ENCODE measurements around the gene SDR42E2. TPM values are rescaled to one million over a fixed set of nuclear protein-coding genes. Genes with fewer than 3 reads are reported as not detected.

The SDR42E2 gene
- polyA plus RNA-seq, 1 of the 3 experiments (the other 2 are of a cell fraction): not detected

DNA sequence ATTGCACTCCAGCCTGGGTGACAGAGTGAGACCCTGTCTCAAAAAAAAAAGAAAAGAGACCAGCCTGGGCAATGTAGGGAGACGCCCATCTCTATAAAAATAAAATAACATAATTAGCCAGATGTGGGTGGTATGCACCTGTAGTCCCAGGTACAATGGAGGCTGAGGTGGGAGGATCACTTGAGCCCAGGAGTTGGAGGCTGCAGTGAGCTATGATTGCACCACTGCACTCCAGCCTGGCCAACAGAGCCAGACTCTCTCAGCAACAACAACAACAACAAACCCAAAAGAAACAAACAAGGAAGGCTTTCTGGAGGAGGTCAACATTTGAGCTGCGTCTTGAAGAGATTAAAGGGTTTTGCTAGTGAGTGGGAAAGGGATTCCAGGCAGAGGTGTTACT lies 52.1 kb downstream of the SDR42E2 start:
- no peak for DNase-seq
- TF ChIP-seq FOSL2 (IDR thresholded peaks at IDR 0.05; ENCODE audit: borderline replicate concordance, low read depth) (no peak), ELF1 (IDR thresholded peaks at IDR 0.05) (no peak), EZH2phosphoT487 (IDR thresholded peaks at IDR 0.05; ENCODE audit: borderline replicate concordance, low read depth) (no peak), NRF1 (IDR thresholded peaks at IDR 0.05; ENCODE audit: low read depth, low read length) (no peak), RXRA (IDR thresholded peaks at IDR 0.05; ENCODE audit: borderline replicate concordance, low read depth) (no peak), RFX5 (IDR thresholded peaks at IDR 0.05; ENCODE audit: low read length) (no peak)
- TF ChIP-seq, protein P1, sequence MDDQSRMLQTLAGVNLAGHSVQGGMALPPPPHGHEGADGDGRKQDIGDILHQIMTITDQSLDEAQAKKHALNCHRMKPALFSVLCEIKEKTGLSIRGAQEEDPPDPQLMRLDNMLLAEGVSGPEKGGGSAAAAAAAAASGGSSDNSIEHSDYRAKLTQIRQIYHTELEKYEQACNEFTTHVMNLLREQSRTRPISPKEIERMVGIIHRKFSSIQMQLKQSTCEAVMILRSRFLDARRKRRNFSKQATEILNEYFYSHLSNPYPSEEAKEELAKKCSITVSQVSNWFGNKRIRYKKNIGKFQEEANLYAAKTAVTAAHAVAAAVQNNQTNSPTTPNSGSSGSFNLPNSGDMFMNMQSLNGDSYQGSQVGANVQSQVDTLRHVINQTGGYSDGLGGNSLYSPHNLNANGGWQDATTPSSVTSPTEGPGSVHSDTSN (IDR thresholded peaks at IDR 0.05): no peak
- TF ChIP-seq, protein P2, sequence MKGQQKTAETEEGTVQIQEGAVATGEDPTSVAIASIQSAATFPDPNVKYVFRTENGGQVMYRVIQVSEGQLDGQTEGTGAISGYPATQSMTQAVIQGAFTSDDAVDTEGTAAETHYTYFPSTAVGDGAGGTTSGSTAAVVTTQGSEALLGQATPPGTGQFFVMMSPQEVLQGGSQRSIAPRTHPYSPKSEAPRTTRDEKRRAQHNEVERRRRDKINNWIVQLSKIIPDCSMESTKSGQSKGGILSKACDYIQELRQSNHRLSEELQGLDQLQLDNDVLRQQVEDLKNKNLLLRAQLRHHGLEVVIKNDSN (IDR thresholded peaks at IDR 0.05; ENCODE audit: borderline replicate concordance, low read depth): no peak
- ChIA-PET CTCF (no interaction called here), POLR2A (no interaction called here)
- H3K4me2 ChIP-seq: no peak overlapping the region
- 94% methylated on average over 2 of the region's 2 CpGs for WGBS (ENCODE audit: low lambda C conversion rate)
- no peaks in the 10 kb centered on the region for H3K9me3 ChIP-seq
- no peaks in the 10 kb centered on the region; a peak in 1 of 4 replicates for H3K4me1 ChIP-seq (ENCODE audit: control insufficient read depth in 1 of 2, insufficient read depth in 2 of 2, low read depth in 1 of 2, low read length in 1 of 2)
- no peaks in the 10 kb centered on the region for H3K27me3 ChIP-seq (ENCODE audit: insufficient read depth)
- no peaks in the 10 kb centered on the region for H3F3A ChIP-seq (replicated peaks; ENCODE audit: insufficient read depth)
- H3K27ac ChIP-seq (ENCODE audit: low read depth in 2 of 2, low read length in 1 of 2): no peak overlapping the region
- H3K79me2 ChIP-seq (ENCODE audit: insufficient read depth): peaks cover 45% of the 10 kb centered on the region
- H4K20me1 ChIP-seq (ENCODE audit: insufficient read depth): no peaks in the 10 kb centered on the region
- no peaks in the 10 kb centered on the region for H3K36me3 ChIP-seq (replicated peaks in 1 of 2; ENCODE audit: control insufficient read depth in 1 of 2, insufficient read depth in 2 of 2, low read length in 1 of 2)
- H3K9ac ChIP-seq: no peak overlapping the region
- H3K9me2 ChIP-seq: no peaks in the 10 kb centered on the region
- H3K4me3 ChIP-seq (ENCODE audit: low read depth in 2 of 2, low read length in 1 of 2): no peak overlapping the region
- no peak overlapping the region for H2AFZ ChIP-seq (ENCODE audit: low read depth)

DNA sequence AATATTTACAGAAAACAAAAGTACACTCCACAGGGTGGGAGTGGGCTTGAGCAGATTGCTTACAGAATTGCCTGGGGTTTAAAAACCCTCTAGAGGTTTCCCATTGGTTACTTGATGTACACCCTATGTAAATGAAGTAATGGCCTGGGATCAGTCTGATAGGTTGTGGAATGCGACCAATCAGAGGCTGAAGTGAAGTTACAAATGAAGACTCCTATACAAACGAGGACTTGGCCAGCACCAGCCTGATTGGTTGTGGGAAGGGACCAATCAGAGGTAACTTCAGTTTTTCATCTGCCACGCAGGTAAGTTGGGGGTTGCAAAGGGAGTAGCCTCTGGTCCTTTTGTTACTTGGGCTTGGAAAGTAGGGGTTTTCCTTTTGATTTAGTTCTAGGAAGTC lies 52.6 kb downstream of the SDR42E2 start:
- H3K27ac ChIP-seq (ENCODE audit: low read depth in 2 of 2, low read length in 1 of 2): no peak overlapping the region
- WGBS (ENCODE audit: low lambda C conversion rate): 85% methylated on average over 3 of the region's 3 CpGs
- ChIA-PET POLR2A (no interaction called here), CTCF (interaction anchor here (0.8 kb wide), 1 partner anchor 86 kb away, joined by 3 read pairs; no protein-coding TSS in a partner anchor)
- no peaks in the 10 kb centered on the region; a peak in 1 of 4 replicates for H3K4me1 ChIP-seq (ENCODE audit: control insufficient read depth in 1 of 2, insufficient read depth in 2 of 2, low read depth in 1 of 2, low read length in 1 of 2)
- no peak for DNase-seq
- H3K4me2 ChIP-seq: no peak overlapping the region
- no peaks in the 10 kb centered on the region for H3K9me3 ChIP-seq
- H3K79me2 ChIP-seq (ENCODE audit: insufficient read depth): peaks cover 40% of the 10 kb centered on the region
- no peak overlapping the region for H3K9ac ChIP-seq
- TF ChIP-seq MEF2A (IDR thresholded peaks at IDR 0.05; ENCODE audit: borderline replicate concordance, low read depth) (no peak), TAF1 (IDR thresholded peaks at IDR 0.05; ENCODE audit: borderline replicate concordance, low read depth, low read length) (no peak)
- no peak overlapping the region for H3K4me3 ChIP-seq (ENCODE audit: low read depth in 2 of 2, low read length in 1 of 2)
- no peaks in the 10 kb centered on the region for H3K27me3 ChIP-seq (ENCODE audit: insufficient read depth)
- no peaks in the 10 kb centered on the region for H4K20me1 ChIP-seq (ENCODE audit: insufficient read depth)
- no peaks in the 10 kb centered on the region for H3K9me2 ChIP-seq
- H2AFZ ChIP-seq (ENCODE audit: low read depth): no peak overlapping the region
- H3F3A ChIP-seq (replicated peaks; ENCODE audit: insufficient read depth): no peaks in the 10 kb centered on the region
- no peaks in the 10 kb centered on the region for H3K36me3 ChIP-seq (replicated peaks in 1 of 2; ENCODE audit: control insufficient read depth in 1 of 2, insufficient read depth in 2 of 2, low read length in 1 of 2)

Measured in SK-N-SH (cell line).